Measurements from ENCODE around the gene ABI3BP.

Gene ABI3BP

GRCh38 chr3:100852840-100853239 lies 140.4 kb downstream of the ABI3BP start:
- in situ Hi-C loops (cut with MboI; ENCODE audit: low sequenced_read_pairs), result no loop called here

GRCh38 chr3:100850701-100851100 lies 142.5 kb downstream of the ABI3BP start:
- in situ Hi-C loops (cut with MboI; ENCODE audit: low sequenced_read_pairs), result no loop called here

DNA sequence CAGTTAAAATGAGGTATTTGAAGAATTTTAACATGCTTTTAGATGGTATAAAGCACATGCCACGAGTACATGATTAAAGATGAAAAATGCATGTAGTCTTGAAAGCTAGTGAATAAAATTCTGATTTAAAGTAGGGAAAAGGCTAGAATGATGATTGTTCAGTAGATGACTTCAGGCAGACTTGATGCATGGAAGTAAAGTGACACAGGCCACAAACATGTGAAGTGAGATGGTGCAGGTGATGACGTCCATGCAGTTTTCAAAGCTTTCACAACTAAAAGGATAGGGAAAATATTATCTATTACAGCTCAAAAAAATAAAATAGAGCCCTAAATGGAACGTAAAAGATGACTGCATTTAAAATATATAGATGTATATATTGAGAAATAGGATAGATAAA lies 143.1 kb downstream of the ABI3BP start:
- in situ Hi-C loops (cut with MboI; ENCODE audit: low sequenced_read_pairs), result no loop called here

DNA sequence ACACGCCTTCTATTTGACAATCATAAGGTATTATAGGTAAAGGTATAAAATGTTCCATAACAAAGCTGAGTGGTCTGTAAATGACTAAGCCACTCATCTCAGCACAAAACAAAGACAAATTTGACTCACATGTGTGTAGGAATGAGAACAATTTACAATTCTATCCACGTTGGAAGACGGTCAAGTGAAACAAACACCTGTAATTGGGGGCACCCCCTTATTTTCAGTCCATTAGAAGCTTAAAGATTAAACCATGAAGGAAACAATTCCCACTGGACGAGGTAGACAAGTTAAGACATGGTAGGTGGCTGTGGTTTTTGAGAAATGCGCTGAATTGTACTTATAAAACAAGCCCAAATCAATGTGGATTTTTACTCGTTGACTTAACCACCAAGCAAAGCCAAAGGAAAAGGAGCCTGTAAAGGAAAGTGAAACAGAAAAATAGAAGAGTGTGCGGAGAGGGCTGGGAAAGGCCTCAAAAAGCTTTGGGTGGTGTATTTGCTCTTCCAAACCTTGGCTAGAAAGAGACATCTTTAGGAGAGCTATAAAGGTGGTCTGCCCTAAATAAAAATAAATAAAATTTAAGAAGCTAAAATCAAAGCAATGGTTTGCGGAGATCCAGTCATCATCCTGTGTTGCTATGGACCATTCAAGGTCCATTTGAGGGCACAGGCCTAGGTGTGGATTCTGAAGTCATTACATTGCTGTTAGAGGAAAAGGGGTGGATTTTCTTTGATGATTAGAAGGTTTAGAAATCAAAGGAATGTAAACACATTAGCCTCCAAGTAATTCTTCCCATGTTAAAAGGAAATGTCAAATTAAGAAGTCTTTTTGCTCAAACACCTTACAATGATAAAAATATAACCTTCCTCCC lies 148.9 kb downstream of the ABI3BP start:
- in situ Hi-C loops (cut with MboI; ENCODE audit: low sequenced_read_pairs), result no loop called here

GRCh38 chr3:100838157-100838556 lies 155.1 kb downstream of the ABI3BP start:
- in situ Hi-C loops (cut with MboI; ENCODE audit: low sequenced_read_pairs), result no loop called here

GRCh38 chr3:100836661-100837060 lies 156.6 kb downstream of the ABI3BP start:
- in situ Hi-C loops (cut with MboI; ENCODE audit: low sequenced_read_pairs), result no loop called here

DNA sequence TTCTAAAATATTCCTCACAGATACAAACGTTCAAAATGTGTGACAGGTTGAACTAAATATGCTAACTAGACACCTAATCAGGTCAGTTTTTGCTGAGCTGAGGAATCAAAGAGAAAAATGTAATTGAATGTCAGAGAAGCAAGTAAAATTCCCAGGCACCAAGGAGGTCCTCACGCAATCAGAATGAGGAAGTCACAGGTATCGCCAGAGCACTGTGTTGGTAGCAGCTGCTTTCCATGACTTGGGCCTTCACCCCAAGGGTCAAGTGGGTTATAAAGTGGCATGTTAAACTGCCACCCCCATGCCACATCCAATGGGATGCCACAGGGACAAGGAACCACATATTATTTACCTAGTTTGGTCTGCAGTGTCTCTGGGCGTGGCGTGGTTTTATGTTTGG lies 158.9 kb downstream of the ABI3BP start:
- in situ Hi-C loops (cut with MboI; ENCODE audit: low sequenced_read_pairs), result no loop called here

GRCh38 chr3:100833483-100833882 lies 159.7 kb downstream of the ABI3BP start:
- in situ Hi-C loops (cut with MboI; ENCODE audit: low sequenced_read_pairs), result no loop called here

- in situ Hi-C loops (cut with MboI; ENCODE audit: low sequenced_read_pairs), result no loop called here
These were observed 161.6 kb downstream of the ABI3BP start for GRCh38 chr3:100831629-100832028.

GRCh38 chr3:100830931-100831330 lies 162.3 kb downstream of the ABI3BP start:
- in situ Hi-C loops (cut with MboI; ENCODE audit: low sequenced_read_pairs), result no loop called here

DNA sequence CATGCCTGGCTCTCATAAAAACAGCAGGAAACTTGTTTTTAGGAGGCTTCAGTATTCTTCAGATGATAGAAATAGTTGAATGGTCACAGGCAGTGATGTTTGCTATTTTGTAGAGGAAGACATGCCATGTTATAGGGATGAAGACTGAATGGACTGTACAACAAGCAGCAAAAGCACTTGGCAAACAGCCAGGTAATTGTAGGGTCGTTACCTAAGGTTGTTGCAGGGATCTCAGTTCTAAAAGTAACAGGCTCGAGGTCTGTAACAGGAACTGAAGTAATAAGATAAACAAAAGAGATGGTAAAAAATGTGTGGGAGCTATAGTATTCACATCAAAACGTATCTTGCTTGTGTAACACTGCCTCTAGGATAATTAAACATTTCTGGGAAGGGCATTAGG lies 167.6 kb downstream of the ABI3BP start:
- in situ Hi-C loops (cut with MboI; ENCODE audit: low sequenced_read_pairs), result no loop called here

DNA sequence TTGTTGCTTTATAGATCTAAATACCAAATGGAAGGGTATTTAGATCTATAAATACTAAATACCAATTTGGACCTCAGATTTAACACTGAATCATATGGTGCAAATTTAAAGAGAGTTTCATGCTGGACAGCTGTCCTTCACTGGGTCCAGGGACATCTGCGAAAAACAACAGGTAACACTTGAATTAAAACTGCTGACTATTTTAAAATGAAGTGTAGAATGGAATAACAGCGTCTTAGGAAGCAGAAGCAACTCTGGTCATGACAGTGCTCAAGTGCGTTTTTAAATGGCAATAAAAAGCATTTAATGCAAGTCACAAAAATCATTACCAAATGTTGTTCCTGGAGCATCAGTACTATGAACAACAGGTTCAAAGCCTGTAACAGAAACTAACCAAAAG lies 177.6 kb downstream of the ABI3BP start:
- in situ Hi-C loops (cut with MboI; ENCODE audit: low sequenced_read_pairs), result no loop called here

DNA sequence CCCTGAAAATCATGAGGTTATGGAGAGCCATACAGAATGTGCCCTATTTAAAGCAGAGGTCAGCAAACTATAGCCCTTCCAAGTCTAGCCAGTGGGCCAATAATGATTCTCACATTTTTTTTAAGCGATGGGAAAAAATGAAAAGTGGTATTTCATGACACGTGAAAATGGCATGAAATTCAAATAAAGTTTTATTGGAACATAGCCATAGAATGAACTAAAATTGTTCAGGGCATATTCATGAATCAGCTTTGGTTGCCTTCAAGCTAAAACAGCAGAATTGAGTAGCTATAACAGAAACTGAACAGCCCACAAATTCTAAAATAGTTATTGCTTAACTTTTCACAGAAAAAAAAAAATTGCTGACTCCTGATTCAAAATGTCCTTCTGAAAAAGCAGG lies 179.4 kb downstream of the ABI3BP start:
- in situ Hi-C loops (cut with MboI; ENCODE audit: low sequenced_read_pairs), result no loop called here

GRCh38 chr3:100811779-100812507 lies 181.3 kb downstream of the ABI3BP start:
- in situ Hi-C loops (cut with MboI; ENCODE audit: low sequenced_read_pairs), result no loop called here

GRCh38 chr3:100810671-100811070 lies 182.6 kb downstream of the ABI3BP start:
- in situ Hi-C loops (cut with MboI; ENCODE audit: low sequenced_read_pairs), result no loop called here

- in situ Hi-C loops (cut with MboI; ENCODE audit: low sequenced_read_pairs), result no loop called here
These were observed 188.6 kb downstream of the ABI3BP start for GRCh38 chr3:100804631-100805030.

GRCh38 chr3:100803711-100804110 lies 189.5 kb downstream of the ABI3BP start:
- in situ Hi-C loops (cut with MboI; ENCODE audit: low sequenced_read_pairs), result no loop called here

DNA sequence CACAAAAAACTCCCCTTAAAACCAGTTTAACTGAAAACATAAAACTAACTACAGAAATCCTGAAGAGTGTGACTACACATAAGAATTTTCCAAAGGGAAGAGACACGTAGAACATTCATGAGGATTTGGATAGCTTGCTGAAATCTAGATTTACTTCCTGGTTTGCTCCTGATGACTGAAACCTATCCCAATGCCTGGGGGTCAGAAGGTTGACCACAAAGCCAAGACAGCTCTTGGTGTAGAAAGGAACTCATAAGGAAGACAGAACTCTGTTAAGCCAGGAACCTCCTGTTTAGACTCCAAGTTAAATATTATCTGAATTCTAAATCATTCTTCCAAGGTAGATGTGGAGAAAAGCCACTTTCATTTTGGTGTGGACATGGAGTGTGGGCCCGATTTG lies 191.1 kb downstream of the ABI3BP start:
- in situ Hi-C loops (cut with MboI; ENCODE audit: low sequenced_read_pairs), result no loop called here

- in situ Hi-C loops (cut with MboI; ENCODE audit: low sequenced_read_pairs), result no loop called here
These were observed 195.2 kb downstream of the ABI3BP start for GRCh38 chr3:100798012-100798411.

GRCh38 chr3:100796556-100796955 lies 196.7 kb downstream of the ABI3BP start:
- in situ Hi-C loops (cut with MboI; ENCODE audit: low sequenced_read_pairs), result no loop called here

- in situ Hi-C loops (cut with MboI; ENCODE audit: low sequenced_read_pairs), result no loop called here
These were observed 203.6 kb downstream of the ABI3BP start for GRCh38 chr3:100789579-100789978.

GRCh38 chr3:100783619-100784018 lies 209.6 kb downstream of the ABI3BP start:
- in situ Hi-C loops (cut with MboI; ENCODE audit: low sequenced_read_pairs), result no loop called here

All from HL-60/S4 treated with phorbol 12-myristate 13-acetate at 8.2 ng/mL for 4 days and 3 days (cell line).